ENCODE measurements around the gene GLOD5.

GLOD5 gene

DNA sequence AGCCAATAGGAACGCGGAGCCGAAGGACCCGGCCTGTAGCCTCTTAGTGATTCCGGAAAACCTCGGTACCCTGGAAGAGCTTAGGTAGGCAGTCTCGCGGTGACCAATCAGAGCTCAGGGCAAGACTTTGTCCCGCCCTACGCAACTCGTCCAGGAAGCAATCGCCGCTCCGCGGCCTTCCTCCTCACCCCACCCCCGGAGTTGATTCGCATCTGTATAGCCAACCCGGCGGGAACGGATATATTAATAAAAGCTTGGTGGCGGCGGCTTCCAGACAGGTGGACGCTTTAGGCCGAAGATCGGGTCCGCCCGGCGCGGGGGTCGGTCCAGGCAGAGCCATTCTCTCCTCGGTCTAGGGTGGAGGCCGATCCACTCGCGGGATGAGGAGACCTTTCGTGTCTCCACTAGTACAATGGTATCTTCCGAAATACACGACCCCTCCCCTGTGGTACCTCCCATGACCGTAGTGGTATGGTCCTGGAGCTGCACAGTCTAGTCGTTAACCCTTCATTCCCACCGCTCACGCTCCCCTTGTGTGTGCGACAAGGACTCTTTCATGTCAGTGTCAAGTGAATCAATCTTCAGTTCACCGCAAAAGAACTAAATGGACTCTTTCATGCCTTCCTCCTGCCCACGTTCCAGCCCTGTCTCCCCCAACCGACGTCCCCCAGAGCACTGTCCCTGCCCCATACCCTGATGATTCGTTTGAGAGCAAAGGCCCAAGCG is 24.2 kb upstream of the GLOD5 start:
- peak overlapping the region; percentile 55 for H3K4me3 ChIP-seq (ENCODE audit: low read length)
- peak; percentile 96 for DNase-seq (ENCODE audit: low read depth)
- TF ChIP-seq, protein P1, sequence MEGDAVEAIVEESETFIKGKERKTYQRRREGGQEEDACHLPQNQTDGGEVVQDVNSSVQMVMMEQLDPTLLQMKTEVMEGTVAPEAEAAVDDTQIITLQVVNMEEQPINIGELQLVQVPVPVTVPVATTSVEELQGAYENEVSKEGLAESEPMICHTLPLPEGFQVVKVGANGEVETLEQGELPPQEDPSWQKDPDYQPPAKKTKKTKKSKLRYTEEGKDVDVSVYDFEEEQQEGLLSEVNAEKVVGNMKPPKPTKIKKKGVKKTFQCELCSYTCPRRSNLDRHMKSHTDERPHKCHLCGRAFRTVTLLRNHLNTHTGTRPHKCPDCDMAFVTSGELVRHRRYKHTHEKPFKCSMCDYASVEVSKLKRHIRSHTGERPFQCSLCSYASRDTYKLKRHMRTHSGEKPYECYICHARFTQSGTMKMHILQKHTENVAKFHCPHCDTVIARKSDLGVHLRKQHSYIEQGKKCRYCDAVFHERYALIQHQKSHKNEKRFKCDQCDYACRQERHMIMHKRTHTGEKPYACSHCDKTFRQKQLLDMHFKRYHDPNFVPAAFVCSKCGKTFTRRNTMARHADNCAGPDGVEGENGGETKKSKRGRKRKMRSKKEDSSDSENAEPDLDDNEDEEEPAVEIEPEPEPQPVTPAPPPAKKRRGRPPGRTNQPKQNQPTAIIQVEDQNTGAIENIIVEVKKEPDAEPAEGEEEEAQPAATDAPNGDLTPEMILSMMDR (IDR thresholded peaks at IDR 0.05; ENCODE audit: insufficient read depth, low read depth, low read length, missing control alignments): no peak

DNA sequence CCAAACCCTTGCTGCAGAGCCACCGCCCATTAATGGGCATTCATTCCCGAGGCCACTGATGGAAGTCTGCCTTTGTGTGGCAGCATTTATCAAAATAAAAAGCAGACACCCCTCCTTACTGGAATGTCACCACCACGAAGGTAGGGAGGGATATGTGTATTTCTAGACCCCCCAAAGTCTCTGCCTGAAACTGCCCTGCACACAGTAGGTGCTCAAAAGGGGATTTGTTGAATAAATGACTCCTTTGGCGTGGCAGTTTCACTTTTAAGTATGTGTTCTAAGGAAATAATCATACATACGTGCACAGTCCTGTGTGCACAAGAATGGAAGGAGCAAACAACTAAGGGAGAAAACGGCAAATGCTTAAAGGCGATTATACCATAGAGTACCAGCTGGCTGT is 23.6 kb upstream of the GLOD5 start:
- H3K4me3 ChIP-seq (ENCODE audit: low read length): peak overlapping the region; percentile 55

DNA sequence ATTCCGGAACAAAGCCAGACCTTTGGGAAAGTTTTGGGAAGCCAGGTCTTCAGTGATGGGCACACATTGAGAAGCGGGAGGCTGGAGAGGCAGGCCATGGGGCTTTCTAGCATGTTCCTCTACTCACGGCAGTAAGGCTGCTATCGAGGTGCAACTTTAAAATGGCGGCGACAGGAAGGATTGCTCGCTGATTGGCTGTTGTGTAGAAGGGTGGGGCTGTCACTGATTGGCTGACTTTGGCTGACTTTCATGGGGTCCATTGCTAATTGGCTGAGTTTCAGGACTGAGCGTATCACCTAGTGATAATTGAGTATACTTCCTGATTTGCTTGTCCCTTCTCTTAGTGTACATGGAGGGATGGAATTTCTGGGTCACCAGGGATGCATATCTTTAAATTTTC is 19.7 kb upstream of the GLOD5 start:
- TF ChIP-seq, protein P1 (IDR thresholded peaks at IDR 0.05; ENCODE audit: insufficient read depth, low read depth, low read length, missing control alignments): no peak
- no peak overlapping the region for H3K4me3 ChIP-seq (ENCODE audit: low read length)
- no peak for DNase-seq (ENCODE audit: low read depth)

More for the DNA sequence above, 23.6 kb upstream of the GLOD5 start:
- TF ChIP-seq, protein P1 (IDR thresholded peaks at IDR 0.05; ENCODE audit: insufficient read depth, low read depth, low read length, missing control alignments): no peak
- no peak for DNase-seq (ENCODE audit: low read depth)

DNA sequence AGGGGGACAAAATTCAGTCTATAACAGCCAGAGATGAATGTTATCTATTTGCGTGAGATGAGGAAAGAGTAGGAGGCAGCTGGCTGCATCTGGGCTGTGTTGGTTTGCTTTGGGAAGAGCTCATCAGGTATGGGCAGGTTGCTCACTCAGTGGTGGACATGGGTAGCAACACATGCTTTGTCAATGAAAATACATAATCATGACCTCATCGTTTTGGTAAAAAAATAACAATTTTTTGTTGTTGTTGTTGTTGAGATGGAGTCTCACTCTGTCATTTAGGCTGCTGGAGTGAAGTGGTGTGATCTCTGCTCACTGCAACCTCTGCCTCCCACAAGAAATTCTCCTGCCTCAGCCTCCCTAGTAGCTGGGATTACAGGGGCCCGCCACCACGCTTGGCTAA is 16.3 kb upstream of the GLOD5 start:
- no peak for DNase-seq (ENCODE audit: low read depth)
- TF ChIP-seq, protein P1 (IDR thresholded peaks at IDR 0.05; ENCODE audit: insufficient read depth, low read depth, low read length, missing control alignments): no peak

DNA sequence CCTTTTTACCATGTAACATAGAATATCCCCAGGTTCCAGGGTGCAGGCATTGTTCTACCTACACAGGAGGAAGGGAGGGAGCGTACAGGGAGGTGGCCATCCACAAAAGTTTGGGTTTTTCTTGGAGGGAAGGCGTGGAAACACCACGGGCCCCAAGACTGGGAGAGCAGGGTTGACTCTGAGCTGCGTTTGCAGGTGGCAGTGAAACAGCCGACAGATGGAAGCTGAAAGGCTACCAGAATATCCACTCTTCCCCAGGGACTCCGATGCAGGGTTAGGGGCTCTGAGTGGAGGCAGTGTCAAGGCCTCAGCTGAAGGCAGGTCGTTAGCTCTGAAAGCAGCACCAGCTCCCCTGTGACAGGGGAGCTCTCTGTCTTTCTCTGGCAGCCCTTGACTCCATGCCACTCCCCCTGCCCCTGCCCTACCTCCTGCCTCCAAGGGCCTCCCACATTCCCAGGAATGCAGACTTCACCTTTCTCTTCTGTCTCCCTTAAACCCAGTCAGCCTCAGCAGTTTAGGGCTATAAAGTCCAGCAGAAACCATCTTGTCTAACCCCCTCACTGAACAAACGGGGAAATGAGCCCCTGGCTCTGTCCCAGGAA is 14.0 kb upstream of the GLOD5 start:
- TF ChIP-seq, protein P1 (IDR thresholded peaks at IDR 0.05; ENCODE audit: insufficient read depth, low read depth, low read length, missing control alignments): no peak
- no peak for DNase-seq (ENCODE audit: low read depth)
- H3K4me3 ChIP-seq (ENCODE audit: low read length): no peak overlapping the region

More for the DNA sequence above, 16.3 kb upstream of the GLOD5 start:
- no peak overlapping the region for H3K4me3 ChIP-seq (ENCODE audit: low read length)

DNA sequence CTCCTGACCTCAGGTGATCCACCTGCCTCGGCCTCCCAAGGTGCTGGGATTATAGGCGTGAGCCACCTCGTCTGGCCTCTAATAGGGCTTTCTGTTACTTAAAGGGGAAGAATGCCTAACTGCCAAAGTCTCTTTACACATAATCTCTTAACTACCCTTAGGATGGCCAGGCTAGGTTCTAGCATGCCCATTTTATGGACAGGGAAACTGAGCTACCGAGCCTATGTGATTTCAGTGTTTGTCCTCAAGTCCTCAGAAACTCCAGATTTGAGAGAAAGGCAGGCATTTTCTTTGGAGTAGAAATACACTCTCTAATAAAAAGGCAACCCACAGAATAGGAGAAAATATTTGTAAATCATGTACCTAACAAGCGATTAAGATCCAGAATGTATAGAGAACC is 12.4 kb upstream of the GLOD5 start:
- DNase-seq (ENCODE audit: low read depth): no peak
- H3K4me3 ChIP-seq (ENCODE audit: low read length): no peak overlapping the region
- TF ChIP-seq, protein P1 (IDR thresholded peaks at IDR 0.05; ENCODE audit: insufficient read depth, low read depth, low read length, missing control alignments): no peak
